KMS-11 (cell line): ENCODE results near the gene KCNC2.

Experiments used
- H2AFZ ChIP-seq: fragments of 200-600 bp; sonication (generic); 2 replicates; pipeline ENCODE4 v1.6.1; 2016; ENCODE audit warnings: antibody characterized with exemption, mixed run types, low read depth
- H3K27ac ChIP-seq: fragments of 200-600 bp; sonication (generic); 2 replicates; pipeline ENCODE4 v1.6.1; 2016; ENCODE audit warnings: mild to moderate bottlenecking, mixed run types
- H3K27me3 ChIP-seq: fragments of 200-600 bp; sonication (generic); 2 replicates; pipeline ENCODE4 v1.6.1; 2017; ENCODE audit warnings: mild to moderate bottlenecking, low read depth, mixed run types, moderate library complexity; ENCODE audit not compliant: insufficient read depth
- H3K36me3 ChIP-seq: fragments of 200-600 bp; sonication (generic); 2 replicates; pipeline ENCODE4 v1.6.1; 2017; ENCODE audit warnings: mild to moderate bottlenecking, mixed run types; ENCODE audit not compliant: insufficient read depth
- H3K4me1 ChIP-seq: fragments of 200-600 bp; sonication (generic); 2 replicates; pipeline ENCODE4 v1.6.1; 2016; ENCODE audit warnings: mild to moderate bottlenecking, low read depth, mixed run types; ENCODE audit not compliant: poor library complexity, severe bottlenecking
- H3K4me2 ChIP-seq: fragments of 200-600 bp; sonication (generic); 2 replicates; pipeline ENCODE4 v1.7.0; 2016; ENCODE audit warnings: mild to moderate bottlenecking, mixed run types
- H3K4me3 ChIP-seq: fragments of 200-600 bp; sonication (generic); IDR thresholded peaks from 2 replicates; pipeline ENCODE4 v1.6.1; 2017; ENCODE audit warnings: low read depth, low read length, mixed read lengths; ENCODE audit not compliant: insufficient read depth
- H3K79me2 ChIP-seq: fragments of 200-600 bp; sonication (generic); 2 replicates; pipeline ENCODE4 v1.6.1; 2016; ENCODE audit warnings: low read depth, mixed run types; ENCODE audit not compliant: insufficient read depth
- H3K9ac ChIP-seq: fragments of 200-600 bp; sonication (generic); 2 replicates; pipeline ENCODE4 v1.6.1; 2016; ENCODE audit warnings: mild to moderate bottlenecking, mixed run types
- H4K20me1 ChIP-seq: fragments of 200-600 bp; sonication (generic); 2 replicates; pipeline ENCODE4 v1.6.1; 2016; ENCODE audit warnings: mild to moderate bottlenecking, mixed run types; ENCODE audit not compliant: insufficient read depth
- TF ChIP-seq, protein P1 (sequence below): fragments of 200-600 bp; sonication (generic); conservative IDR thresholded peaks from 2 replicates; pipeline ENCODE4 v1.6.1; 2017; ENCODE audit warnings: low read depth, mild to moderate bottlenecking, antibody characterized with exemption, low read length, moderate library complexity, mixed read lengths

Gene KCNC2

DNA sequence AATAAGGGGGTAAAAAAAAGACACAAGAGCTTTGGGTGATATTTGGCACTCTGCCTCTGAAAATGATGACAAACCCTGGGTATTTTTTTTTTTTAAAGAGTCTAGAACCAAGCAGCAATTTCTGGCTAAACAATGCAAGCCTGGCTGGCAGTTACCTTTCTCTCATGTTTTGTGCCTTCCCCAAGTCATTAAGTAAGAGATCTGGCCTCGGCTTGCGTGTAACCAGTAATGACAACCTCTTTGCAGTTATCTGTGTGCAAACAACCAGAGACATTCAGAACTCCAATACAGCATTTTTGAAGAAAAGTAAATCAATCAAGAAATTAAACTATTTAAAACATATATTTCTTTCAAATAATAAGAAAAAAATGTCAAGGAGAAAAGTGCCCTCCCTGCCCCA, 167.5 kb downstream of the KCNC2 start:
- no peak overlapping the region for H3K4me2 ChIP-seq
- H3K36me3 ChIP-seq, result no peaks in the 10 kb centered on the region

DNA sequence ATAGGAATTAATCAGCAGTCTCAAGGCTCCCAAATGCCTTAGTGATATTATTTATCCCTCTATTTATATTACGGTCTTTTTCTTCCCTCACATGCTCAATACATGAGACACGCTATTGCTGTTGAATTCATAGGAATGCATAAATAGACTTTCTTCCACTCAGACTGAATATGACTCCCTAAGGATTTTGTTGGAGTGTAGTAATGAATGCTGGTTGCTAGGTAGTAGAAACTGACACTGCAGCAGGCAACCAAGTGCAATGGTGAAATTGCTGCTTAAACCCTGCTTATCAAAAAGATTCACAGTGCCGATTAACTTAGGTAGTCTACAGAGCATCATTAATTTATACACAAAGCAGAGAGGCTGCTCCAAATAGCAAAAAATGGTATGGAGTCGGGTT, 168.2 kb downstream of the KCNC2 start:
- no peaks in the 10 kb centered on the region for H4K20me1 ChIP-seq
- no peak overlapping the region for H3K9ac ChIP-seq
- H3K27ac ChIP-seq, result no peak overlapping the region

More for the DNA sequence above, 167.5 kb downstream of the KCNC2 start:
- H2AFZ ChIP-seq, result no peak overlapping the region
- H3K79me2 ChIP-seq, result no peaks in the 10 kb centered on the region
- H3K4me3 ChIP-seq, result no peak overlapping the region
- TF ChIP-seq, protein P1, sequence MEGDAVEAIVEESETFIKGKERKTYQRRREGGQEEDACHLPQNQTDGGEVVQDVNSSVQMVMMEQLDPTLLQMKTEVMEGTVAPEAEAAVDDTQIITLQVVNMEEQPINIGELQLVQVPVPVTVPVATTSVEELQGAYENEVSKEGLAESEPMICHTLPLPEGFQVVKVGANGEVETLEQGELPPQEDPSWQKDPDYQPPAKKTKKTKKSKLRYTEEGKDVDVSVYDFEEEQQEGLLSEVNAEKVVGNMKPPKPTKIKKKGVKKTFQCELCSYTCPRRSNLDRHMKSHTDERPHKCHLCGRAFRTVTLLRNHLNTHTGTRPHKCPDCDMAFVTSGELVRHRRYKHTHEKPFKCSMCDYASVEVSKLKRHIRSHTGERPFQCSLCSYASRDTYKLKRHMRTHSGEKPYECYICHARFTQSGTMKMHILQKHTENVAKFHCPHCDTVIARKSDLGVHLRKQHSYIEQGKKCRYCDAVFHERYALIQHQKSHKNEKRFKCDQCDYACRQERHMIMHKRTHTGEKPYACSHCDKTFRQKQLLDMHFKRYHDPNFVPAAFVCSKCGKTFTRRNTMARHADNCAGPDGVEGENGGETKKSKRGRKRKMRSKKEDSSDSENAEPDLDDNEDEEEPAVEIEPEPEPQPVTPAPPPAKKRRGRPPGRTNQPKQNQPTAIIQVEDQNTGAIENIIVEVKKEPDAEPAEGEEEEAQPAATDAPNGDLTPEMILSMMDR, result no peak
- H3K9ac ChIP-seq, result no peak overlapping the region
- H3K27me3 ChIP-seq, result no peaks in the 10 kb centered on the region
- no peak overlapping the region for H3K27ac ChIP-seq
- H3K4me1 ChIP-seq, result no peaks in the 10 kb centered on the region
- H4K20me1 ChIP-seq, result no peaks in the 10 kb centered on the region

DNA sequence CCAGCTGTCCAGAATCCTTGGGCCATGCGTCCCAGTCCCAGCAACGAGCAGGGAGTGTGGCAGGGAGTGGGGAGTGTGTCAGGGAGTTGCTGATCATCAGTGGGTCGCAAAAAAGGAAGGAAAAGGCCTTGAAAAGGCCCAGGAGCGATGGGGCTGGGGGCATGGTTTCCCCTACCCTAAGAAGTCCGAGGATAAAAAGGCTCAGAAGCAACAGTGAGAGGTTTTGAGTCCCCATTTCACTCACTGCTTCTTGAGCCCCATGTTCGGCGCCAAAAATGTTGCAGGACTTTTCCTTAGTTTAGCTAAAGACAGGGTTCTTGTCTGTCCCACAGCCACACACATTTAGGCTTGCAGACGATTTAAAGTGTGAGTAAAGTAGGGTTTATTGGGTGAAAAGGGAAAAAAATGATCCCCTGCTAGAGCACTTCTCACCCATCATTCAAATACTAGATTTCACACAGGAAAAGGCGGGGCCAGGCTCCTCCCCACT, 189.5 kb downstream of the KCNC2 start:
- no peaks in the 10 kb centered on the region for H3K4me1 ChIP-seq
- H3K27me3 ChIP-seq, result no peaks in the 10 kb centered on the region
- H3K4me3 ChIP-seq, result no peak overlapping the region
- no peak overlapping the region for H3K4me2 ChIP-seq
- no peaks in the 10 kb centered on the region for H4K20me1 ChIP-seq
- no peak overlapping the region for H3K27ac ChIP-seq
- H3K36me3 ChIP-seq, result no peaks in the 10 kb centered on the region
- no peak overlapping the region for H3K9ac ChIP-seq
- no peak overlapping the region for H2AFZ ChIP-seq
- TF ChIP-seq, protein P1, result no peak
- H3K79me2 ChIP-seq, result no peaks in the 10 kb centered on the region

More for the DNA sequence above, 168.2 kb downstream of the KCNC2 start:
- Histone ChIP-seq H2AFZ (no peak overlapping the region), H3K79me2 (no peaks in the 10 kb centered on the region), H3K36me3 (no peaks in the 10 kb centered on the region), H3K4me3 (no peak overlapping the region), H3K4me2 (no peak overlapping the region), H3K4me1 (no peaks in the 10 kb centered on the region), H3K27me3 (no peaks in the 10 kb centered on the region)
- TF ChIP-seq, protein P1, result no peak

DNA sequence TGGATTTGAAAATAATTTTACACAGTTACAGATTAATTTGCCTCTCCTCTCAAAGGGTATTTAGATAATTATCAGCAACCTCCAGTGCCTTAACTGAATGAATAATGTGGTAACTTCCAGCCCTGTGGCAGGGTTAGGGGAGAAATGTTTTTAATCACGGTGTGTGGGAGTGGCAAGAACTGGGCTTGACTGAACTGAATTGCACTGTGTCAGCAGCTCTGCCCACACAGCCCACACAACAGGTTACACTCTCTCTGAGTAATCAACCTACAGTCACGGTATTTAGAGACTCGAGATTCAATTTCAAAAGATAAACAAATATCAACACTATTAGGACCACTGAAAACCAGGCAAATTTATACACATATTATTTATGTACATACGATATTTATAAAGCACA, 198.5 kb downstream of the KCNC2 start:
- no peak overlapping the region for H3K9ac ChIP-seq
- TF ChIP-seq, protein P1, result no peak
- no peaks in the 10 kb centered on the region for H3K27me3 ChIP-seq
- no peak overlapping the region for H3K4me3 ChIP-seq
- H4K20me1 ChIP-seq, result no peaks in the 10 kb centered on the region
- H3K4me2 ChIP-seq, result no peak overlapping the region
- no peaks in the 10 kb centered on the region for H3K36me3 ChIP-seq
- H2AFZ ChIP-seq, result no peak overlapping the region
- H3K4me1 ChIP-seq, result no peaks in the 10 kb centered on the region
- H3K79me2 ChIP-seq, result no peaks in the 10 kb centered on the region
- no peak overlapping the region for H3K27ac ChIP-seq
